Effector CD4-positive, alpha-beta T cell (primary cell): ENCODE measurements around the gene TAT. TPM values are rescaled to one million over a fixed set of nuclear protein-coding genes. Genes with fewer than 3 reads are reported as not detected.
A peak's percentile ranks its signal among the peaks of the same experiment; 100 is the strongest.
"Not testable (repeated sequence)": the region's sequence is repeated elsewhere in the genome, so short reads cannot be mapped to it uniquely, and the experiment has no call there.

Experiments used
- DNase-seq: peaks from one replicate; pipeline ENCODE4 v3.0.0-alpha.2; 2020
- total RNA-seq: gene quantifications from one replicate; lab custom pipeline; 2026; lab: John Stamatoyannopoulos, UW

TAT gene
- not detected for total RNA-seq

GRCh38 chr16:71576971-71577370 lies at the start of gene TAT:
TSS of gene TAT (minus strand) at chr16:71577092. CDS start at chr16:71576415, 677 bp downstream.
- DNase-seq: no peak

- DNase-seq: no peak
Observed at GRCh38 chr16:71626018-71626857, 49.3 kb upstream of the TAT start, which contains the start of gene MARVELD3. TSS of gene MARVELD3 (plus strand) at chr16:71626184. CDS start at chr16:71626230, 46 bp downstream.

GRCh38 chr16:71625113-71625850 lies 48.4 kb upstream of the TAT start:
- DNase-seq: no peak

- DNase-seq: no peak
Observed at GRCh38 chr16:71623597-71623996, 46.7 kb upstream of the TAT start.

- no peak for DNase-seq
Observed at GRCh38 chr16:71622088-71622487, 45.2 kb upstream of the TAT start.

- no peak for DNase-seq
Observed at GRCh38 chr16:71618429-71618828, 41.5 kb upstream of the TAT start.

GRCh38 chr16:71614956-71615355 lies 38.1 kb upstream of the TAT start:
- not testable (repeated sequence) for DNase-seq

- DNase-seq: peak; percentile 67
Observed at GRCh38 chr16:71610936-71611871, 34.3 kb upstream of the TAT start.

GRCh38 chr16:71610447-71610846 lies 33.6 kb upstream of the TAT start:
- no peak for DNase-seq

GRCh38 chr16:71609066-71609465 lies 32.2 kb upstream of the TAT start:
- DNase-seq: no peak

GRCh38 chr16:71600822-71601221 lies 23.9 kb upstream of the TAT start:
- no peak for DNase-seq

GRCh38 chr16:71598426-71598825 lies 21.5 kb upstream of the TAT start:
- not testable (repeated sequence) for DNase-seq

- DNase-seq: not testable (repeated sequence)
Observed at GRCh38 chr16:71595340-71595826, 18.5 kb upstream of the TAT start.

- DNase-seq: no peak
Observed at GRCh38 chr16:71594000-71594646, 17.2 kb upstream of the TAT start.

- DNase-seq: no peak
Observed at GRCh38 chr16:71593048-71593999, 16.4 kb upstream of the TAT start.

GRCh38 chr16:71591917-71592316 lies 15.0 kb upstream of the TAT start:
- no peak for DNase-seq

GRCh38 chr16:71590584-71590983 lies 13.7 kb upstream of the TAT start:
- DNase-seq: no peak

- DNase-seq: not testable (repeated sequence)
Observed at GRCh38 chr16:71590071-71590470, 13.2 kb upstream of the TAT start.

GRCh38 chr16:71589334-71589733 lies 12.4 kb upstream of the TAT start:
- DNase-seq: not testable (repeated sequence)

- DNase-seq: no peak
Observed at GRCh38 chr16:71585318-71585703, 8.4 kb upstream of the TAT start.
